Measurements from ENCODE around the gene RAPGEF1.

Gene RAPGEF1

GRCh38 chr9:131752231-131752884, 12.5 kb upstream of the RAPGEF1 start (continued):
- TF ChIP-seq, protein P1, sequence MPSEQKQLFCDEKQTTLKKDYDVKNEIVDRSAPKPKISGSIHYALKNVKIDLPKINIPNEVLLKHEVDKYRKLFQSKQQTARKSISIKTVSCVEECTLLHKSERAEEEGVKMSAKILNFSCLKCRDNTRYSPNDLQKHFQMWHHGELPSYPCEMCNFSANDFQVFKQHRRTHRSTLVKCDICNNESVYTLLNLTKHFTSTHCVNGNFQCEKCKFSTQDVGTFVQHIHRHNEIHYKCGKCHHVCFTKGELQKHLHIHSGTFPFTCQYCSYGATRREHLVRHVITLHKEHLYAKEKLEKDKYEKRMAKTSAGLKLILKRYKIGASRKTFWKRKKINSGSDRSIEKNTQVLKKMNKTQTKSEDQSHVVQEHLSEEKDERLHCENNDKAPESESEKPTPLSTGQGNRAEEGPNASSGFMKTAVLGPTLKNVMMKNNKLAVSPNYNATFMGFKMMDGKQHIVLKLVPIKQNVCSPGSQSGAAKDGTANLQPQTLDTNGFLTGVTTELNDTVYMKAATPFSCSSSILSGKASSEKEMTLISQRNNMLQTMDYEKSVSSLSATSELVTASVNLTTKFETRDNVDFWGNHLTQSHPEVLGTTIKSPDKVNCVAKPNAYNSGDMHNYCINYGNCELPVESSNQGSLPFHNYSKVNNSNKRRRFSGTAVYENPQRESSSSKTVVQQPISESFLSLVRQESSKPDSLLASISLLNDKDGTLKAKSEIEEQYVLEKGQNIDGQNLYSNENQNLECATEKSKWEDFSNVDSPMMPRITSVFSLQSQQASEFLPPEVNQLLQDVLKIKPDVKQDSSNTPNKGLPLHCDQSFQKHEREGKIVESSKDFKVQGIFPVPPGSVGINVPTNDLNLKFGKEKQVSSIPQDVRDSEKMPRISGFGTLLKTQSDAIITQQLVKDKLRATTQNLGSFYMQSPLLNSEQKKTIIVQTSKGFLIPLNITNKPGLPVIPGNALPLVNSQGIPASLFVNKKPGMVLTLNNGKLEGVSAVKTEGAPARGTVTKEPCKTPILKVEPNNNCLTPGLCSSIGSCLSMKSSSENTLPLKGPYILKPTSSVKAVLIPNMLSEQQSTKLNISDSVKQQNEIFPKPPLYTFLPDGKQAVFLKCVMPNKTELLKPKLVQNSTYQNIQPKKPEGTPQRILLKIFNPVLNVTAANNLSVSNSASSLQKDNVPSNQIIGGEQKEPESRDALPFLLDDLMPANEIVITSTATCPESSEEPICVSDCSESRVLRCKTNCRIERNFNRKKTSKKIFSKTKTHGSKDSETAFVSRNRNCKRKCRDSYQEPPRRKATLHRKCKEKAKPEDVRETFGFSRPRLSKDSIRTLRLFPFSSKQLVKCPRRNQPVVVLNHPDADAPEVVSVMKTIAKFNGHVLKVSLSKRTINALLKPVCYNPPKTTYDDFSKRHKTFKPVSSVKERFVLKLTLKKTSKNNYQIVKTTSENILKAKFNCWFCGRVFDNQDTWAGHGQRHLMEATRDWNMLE (tag by site-specific recombination; conservative IDR thresholded peaks at IDR 0.05; ENCODE audit: low read depth) = no peak
- TF ChIP-seq ATF2 (tag by site-specific recombination; IDR thresholded peaks at IDR 0.05; ENCODE audit: low read depth) = no peak

DNA sequence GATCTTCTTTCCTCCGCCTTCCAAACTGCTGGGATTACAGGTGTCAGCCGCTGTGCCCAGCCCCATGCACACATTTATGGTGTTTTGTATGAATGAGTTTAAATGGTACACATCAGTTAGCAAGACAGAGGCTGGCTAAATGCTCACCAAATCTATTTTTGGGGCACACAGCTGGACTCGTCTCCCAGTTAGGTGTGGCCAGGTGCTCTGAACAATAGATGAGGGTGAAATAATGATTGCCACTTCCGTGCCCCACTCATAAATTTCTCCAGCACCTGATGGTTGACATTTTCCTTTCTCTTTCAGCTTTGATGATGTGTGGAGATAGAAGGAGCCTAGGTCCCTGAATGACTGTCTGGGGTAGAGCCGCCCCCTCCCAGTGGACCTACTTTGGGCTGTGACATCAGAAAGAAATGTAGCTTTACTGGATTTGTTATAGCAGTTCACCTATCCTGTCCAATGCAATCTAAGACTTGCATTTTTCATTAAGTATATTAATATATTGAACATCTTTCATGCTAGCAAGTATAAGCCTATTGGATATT, 8.6 kb upstream of the RAPGEF1 start:
- H3K4me3 ChIP-seq (ENCODE audit: low read depth, low read length) = no peak overlapping the region
- no peaks in the 10 kb centered on the region for H3K36me3 ChIP-seq (ENCODE audit: control insufficient read depth in 2 of 2, insufficient read depth in 1 of 2, low read length in 2 of 2)
- H3K4me1 ChIP-seq (ENCODE audit: control insufficient read depth, insufficient read depth, low read length) = no peaks in the 10 kb centered on the region
- TF ChIP-seq HOXD13 (CRISPR knock-in tag; IDR thresholded peaks at IDR 0.05; ENCODE audit: borderline replicate concordance) (no peak), ZNF24 (tag by site-specific recombination; IDR thresholded peaks at IDR 0.05) (no peak), ZNF266 (tag by site-specific recombination; IDR thresholded peaks at IDR 0.05; ENCODE audit: low read depth) (no peak), ZNF48 (tag by site-specific recombination; IDR thresholded peaks at IDR 0.05) (no peak), ZNF530 (tag by site-specific recombination; IDR thresholded peaks at IDR 0.05; ENCODE audit: low read depth) (no peak), ZNF585B (tag by site-specific recombination; IDR thresholded peaks at IDR 0.05) (no peak), ZNF560 (tag by site-specific recombination; IDR thresholded peaks at IDR 0.05; ENCODE audit: borderline replicate concordance) (no peak)
- ChIA-PET CTCF (interaction anchor here (0.6 to 1.2 kb wide), 10 partner anchors 8 to 691 kb away, joined by 3 to 6 read pairs (median 4); partner anchors contain the start of gene RAPGEF1), POLR2A (no interaction called here)
- H3K27ac ChIP-seq (ENCODE audit: extremely low read depth, low read depth, low read length) = no peak overlapping the region
- no peaks in the 10 kb centered on the region for H3K9me3 ChIP-seq (ENCODE audit: control insufficient read depth, insufficient read depth, low read depth, low read length)

GRCh38 chr9:131747352-131747751, 7.5 kb upstream of the RAPGEF1 start:
- CTCF ChIA-PET = interaction anchor here (0.5 to 9.6 kb wide), 13 partner anchors 13 to 690 kb away, joined by 3 to 193 read pairs (median 3); no protein-coding TSS in a partner anchor
- TF ChIP-seq ZNF510 (tag by site-specific recombination; IDR thresholded peaks at IDR 0.05; ENCODE audit: insufficient replicate concordance) (no peak), ZNF654 (tag by site-specific recombination; IDR thresholded peaks at IDR 0.05; ENCODE audit: low read depth) (peak; percentile 73), ZNF792 (tag by site-specific recombination; IDR thresholded peaks at IDR 0.05) (0 out of 2 replicates have a peak, but pooled peaks have one; percentile 36), FEZF1 (tag by site-specific recombination; IDR thresholded peaks at IDR 0.05) (no peak), ZNF530 (tag by site-specific recombination; IDR thresholded peaks at IDR 0.05; ENCODE audit: low read depth) (no peak), ZNF16 (tag by site-specific recombination; IDR thresholded peaks at IDR 0.05; ENCODE audit: low read depth) (no peak), ZNF701 (tag by site-specific recombination; IDR thresholded peaks at IDR 0.05) (no peak), ZNF626 (tag by site-specific recombination; IDR thresholded peaks at IDR 0.05) (no peak), KLF1 (tag by site-specific recombination; IDR thresholded peaks at IDR 0.05) (no peak)
- TF ChIP-seq, protein P2, sequence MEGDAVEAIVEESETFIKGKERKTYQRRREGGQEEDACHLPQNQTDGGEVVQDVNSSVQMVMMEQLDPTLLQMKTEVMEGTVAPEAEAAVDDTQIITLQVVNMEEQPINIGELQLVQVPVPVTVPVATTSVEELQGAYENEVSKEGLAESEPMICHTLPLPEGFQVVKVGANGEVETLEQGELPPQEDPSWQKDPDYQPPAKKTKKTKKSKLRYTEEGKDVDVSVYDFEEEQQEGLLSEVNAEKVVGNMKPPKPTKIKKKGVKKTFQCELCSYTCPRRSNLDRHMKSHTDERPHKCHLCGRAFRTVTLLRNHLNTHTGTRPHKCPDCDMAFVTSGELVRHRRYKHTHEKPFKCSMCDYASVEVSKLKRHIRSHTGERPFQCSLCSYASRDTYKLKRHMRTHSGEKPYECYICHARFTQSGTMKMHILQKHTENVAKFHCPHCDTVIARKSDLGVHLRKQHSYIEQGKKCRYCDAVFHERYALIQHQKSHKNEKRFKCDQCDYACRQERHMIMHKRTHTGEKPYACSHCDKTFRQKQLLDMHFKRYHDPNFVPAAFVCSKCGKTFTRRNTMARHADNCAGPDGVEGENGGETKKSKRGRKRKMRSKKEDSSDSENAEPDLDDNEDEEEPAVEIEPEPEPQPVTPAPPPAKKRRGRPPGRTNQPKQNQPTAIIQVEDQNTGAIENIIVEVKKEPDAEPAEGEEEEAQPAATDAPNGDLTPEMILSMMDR (tag by site-specific recombination; IDR thresholded peaks at IDR 0.05) = peak; percentile 41; the same call in 1 of the 2 replicates
- H3K4me1 ChIP-seq (ENCODE audit: control insufficient read depth, insufficient read depth, low read length) = no peaks in the 10 kb centered on the region

More at GRCh38 chr9:131747352-131747751, 7.5 kb upstream of the RAPGEF1 start:
- POLR2A ChIA-PET = no interaction called here
- Histone ChIP-seq H3K27ac (ENCODE audit: extremely low read depth, low read depth, low read length) (no peak overlapping the region), H3K9me3 (ENCODE audit: control insufficient read depth, insufficient read depth, low read depth, low read length) (no peaks in the 10 kb centered on the region), H3K36me3 (ENCODE audit: control insufficient read depth in 2 of 2, insufficient read depth in 1 of 2, low read length in 2 of 2) (no peaks in the 10 kb centered on the region), H3K4me3 (ENCODE audit: low read depth, low read length) (no peak overlapping the region)
